K562 (cell line): ENCODE measurements around the gene FOXO3. TPM values are rescaled to one million over a fixed set of nuclear protein-coding genes. Genes with fewer than 3 reads are reported as not detected.

Source experiments
- ATAC-seq: fragments of 200-7000 bp; cut with Tn5 transposase; 3 replicates; pipeline ENCODE4 v1.9.1; 2020; ENCODE audit warnings: moderate library complexity
- BruUV-seq: library from RNA; stranded (reverse); fragments of 400-500 nt; replicated peaks from 2 replicates; lab custom pipeline; 2021; lab: Mats Ljungman, UMichigan
- CTCF ChIA-PET: fragments of 300-600 bp; formaldehyde crosslinking; extraction: SDS; loops from one replicate; lab custom pipeline; 2021; ENCODE audit warnings: low intra/inter-chr PET ratio; lab: Yijun Ruan, JAX
- POLR2A ChIA-PET: fragments of 300-600, 350-650 bp; sonication (Branson Sonifier 250); formaldehyde crosslinking; extraction: SDS; loops from one replicate; lab custom pipeline; 2021; ENCODE audit warnings: antibody characterized with exemption, inconsistent platforms; lab: Yijun Ruan, JAX
- DNase-seq, 4 experiments: peaks; one replicate each; pipeline versions ENCODE4 v3.0.0 to v3.0.0-alpha.2; 2011 to 2018; ENCODE audit warnings: low spot score in 3 of 4, mixed read lengths in 3 of 4; ENCODE audit errors: extremely low read depth in 1 of 4
- FAIRE-seq: peaks from 2 replicates; lab custom pipeline; 2011; peaks lifted over from hg19 to GRCh38; lab: Jason Lieb, UNC
- H2AFZ ChIP-seq: 2 replicates; pipeline ENCODE4 v1.6.0; 2011; ENCODE audit warnings: low read depth, low read length, control low read depth, inconsistent platforms
- H3K27ac ChIP-seq: fragments of 200-600 bp; 3 replicates; pipeline ENCODE4 v1.8.0; 2011; ENCODE audit warnings: low read depth, mild to moderate bottlenecking, control low read depth, inconsistent platforms, low read length, moderate library complexity, mixed read lengths; ENCODE audit errors: extremely low read depth
- H3K27me3 ChIP-seq, 2 experiments: fragments of 300-600 bp in 1 of 2; 2 replicates in 1 of 2; 3 replicates in 1 of 2; pipeline versions ENCODE4 v1.6.0 to v1.8.0; 2011; ENCODE audit warnings: inconsistent platforms in 2 of 2, low read length in 2 of 2, mild to moderate bottlenecking in 1 of 2, mixed read lengths in 1 of 2, moderate library complexity in 1 of 2; ENCODE audit not compliant: control insufficient read depth in 2 of 2, insufficient read depth in 2 of 2
- H3K36me3 ChIP-seq: fragments of 300-600 bp; 3 replicates; pipeline ENCODE4 v1.8.0; 2011; ENCODE audit warnings: mild to moderate bottlenecking, low read length, inconsistent platforms; ENCODE audit not compliant: control insufficient read depth, insufficient read depth
- H3K4me1 ChIP-seq, 2 experiments: fragments of 200-600 bp in 1 of 2; replicated peaks in 1 of 2; 2 replicates in 1 of 2; 3 replicates in 1 of 2; pipeline versions ENCODE4 v1.5.1 to v1.8.0; 2011; ENCODE audit warnings: inconsistent platforms in 2 of 2, low read length in 2 of 2, mild to moderate bottlenecking in 1 of 2, mixed read lengths in 1 of 2, moderate library complexity in 1 of 2; ENCODE audit not compliant: control insufficient read depth in 2 of 2, insufficient read depth in 2 of 2
- H3K4me2 ChIP-seq: 2 replicates; pipeline ENCODE4 v1.6.1; 2011; ENCODE audit warnings: low read length, control low read depth, inconsistent platforms, mixed read lengths; ENCODE audit not compliant: insufficient read depth
- H3K4me3 ChIP-seq: fragments of 200-600 bp; sonication (generic), shearing (Covaris generic); 2 replicates; pipeline ENCODE4 v1.5.1; 2016; ENCODE audit warnings: control low read depth, inconsistent platforms
- H3K79me2 ChIP-seq: fragments of 200-600 bp; 3 replicates; pipeline ENCODE4 v1.8.0; 2011; ENCODE audit warnings: low read length, inconsistent platforms; ENCODE audit not compliant: control insufficient read depth, insufficient read depth
- H3K9ac ChIP-seq, 2 experiments: 2 replicates each; pipeline versions ENCODE4 v1.6.0 to v1.6.1; 2011; ENCODE audit warnings: low read depth in 2 of 2, low read length in 2 of 2, control low read depth in 1 of 2, inconsistent platforms in 1 of 2, mild to moderate bottlenecking in 1 of 2, mixed read lengths in 1 of 2; ENCODE audit not compliant: insufficient read depth in 1 of 2
- H3K9me1 ChIP-seq: one replicate; pipeline ENCODE4 v1.6.0; 2011; ENCODE audit warnings: inconsistent platforms, mild to moderate bottlenecking, low read length, moderate library complexity; ENCODE audit not compliant: control insufficient read depth, insufficient read depth
- H3K9me3 ChIP-seq: replicated peaks from 2 replicates; pipeline ENCODE4 v1.5.1; 2011; ENCODE audit warnings: low read depth, low read length, inconsistent platforms; ENCODE audit not compliant: control insufficient read depth, insufficient read depth
- H4K20me1 ChIP-seq: replicated peaks from 2 replicates; pipeline ENCODE4 v1.6.1; 2011; ENCODE audit warnings: low read length, inconsistent platforms, mixed read lengths; ENCODE audit not compliant: control insufficient read depth, insufficient read depth
- CBX3 ChIP-seq, 2 experiments: IDR thresholded peaks; 1 replicate in 1 of 2; 2 replicates in 1 of 2; pipeline ENCODE4 v1.6.1; 2012; ENCODE audit warnings: inconsistent platforms in 2 of 2, low read length in 2 of 2, borderline replicate concordance in 1 of 2, control low read depth in 1 of 2
- EWSR1 ChIP-seq: fragments of 450-650 bp; IDR thresholded peaks from 2 replicates; pipeline ENCODE4 v1.6.1; 2018; ENCODE audit warnings: borderline replicate concordance, mild to moderate bottlenecking, low read depth, moderate library complexity; ENCODE audit not compliant: partially characterized antibody
- HDAC8 ChIP-seq: fragments of 450-650 bp; IDR thresholded peaks from 2 replicates; pipeline ENCODE4 v1.6.1; 2016; ENCODE audit warnings: mild to moderate bottlenecking, missing genetic modification characterization, moderate library complexity, missing compliant biosample characterization
- IRF1 ChIP-seq: sonication (generic); formaldehyde crosslinking; IDR thresholded peaks from 2 replicates; pipeline ENCODE4 v1.8.0; 2022; ENCODE audit warnings: missing genetic modification reagents, mild to moderate bottlenecking, borderline replicate concordance
- JUND ChIP-seq, 2 experiments: IDR thresholded peaks; 2 replicates in 1 of 2; 3 replicates in 1 of 2; pipeline ENCODE4 v1.6.1; 2011; ENCODE audit warnings: borderline replicate concordance in 2 of 2, low read depth in 2 of 2, low read length in 2 of 2, improper control_type of control experiment in 1 of 2, missing biosample characterization in 1 of 2, missing genetic modification characterization in 1 of 2, missing genetic modification reagents in 1 of 2
- KLF16 ChIP-seq: IDR thresholded peaks from 2 replicates; pipeline ENCODE4 v1.6.1; 2016; ENCODE audit warnings: antibody characterized with exemption
- MECOM ChIP-seq: fragments of 250-450 bp; sonication (Bioruptor Pico); IDR thresholded peaks from 2 replicates; pipeline ENCODE4 v1.8.0; 2022; ENCODE audit warnings: inconsistent platforms
- PHF21A ChIP-seq: fragments of 450-650 bp; IDR thresholded peaks from 2 replicates; pipeline ENCODE4 v1.6.1; 2017; ENCODE audit warnings: low read depth, borderline replicate concordance
- PHTF2 ChIP-seq: fragments of 250-450 bp; sonication (Bioruptor Pico); IDR thresholded peaks from 2 replicates; pipeline ENCODE4 v1.5.0; 2021; ENCODE audit warnings: mild to moderate bottlenecking
- ZNF121 ChIP-seq: sonication (generic); formaldehyde crosslinking; conservative IDR thresholded peaks from 2 replicates; pipeline ENCODE4 v1.8.0; 2022; ENCODE audit warnings: missing genetic modification reagents
- ZNF224 ChIP-seq: sonication (generic); formaldehyde crosslinking; IDR thresholded peaks from 2 replicates; pipeline ENCODE4 v1.8.0; 2022; ENCODE audit warnings: mild to moderate bottlenecking, missing genetic modification reagents
- ZNF263 ChIP-seq: sonication (generic); formaldehyde crosslinking; IDR thresholded peaks from 2 replicates; pipeline ENCODE4 v1.8.0; 2022; ENCODE audit warnings: mild to moderate bottlenecking, missing genetic modification reagents, borderline replicate concordance
- ZNF280B ChIP-seq: fragments of 250-450 bp; sonication (Bioruptor Pico); IDR thresholded peaks from 2 replicates; pipeline ENCODE4 v1.5.1; 2021; ENCODE audit warnings: mild to moderate bottlenecking
- ZSCAN29 ChIP-seq: fragments of 450-650 bp; IDR thresholded peaks from 2 replicates; pipeline ENCODE4 v1.6.1; 2017
- whole genome bisulfite sequencing: fragments of 100-300 bp; shearing (Covaris generic); methylation state at CpG from one replicate; pipeline ENCODE4 v1.1.6; 2016; ENCODE audit warnings: low coverage, mixed read lengths; ENCODE audit not compliant: insufficient coverage; ENCODE audit errors: missing lambda C conversion rate; 5-methylcytosine and 5-hydroxymethylcytosine counted together
- in situ Hi-C: fragments of 300-500 bp; cut with MboI; formaldehyde crosslinking; loops from 4 replicates; pipeline ENCODE4 v1.15.0; 2018; ENCODE audit warnings: inconsistent platforms, mixed read lengths
- intact Hi-C: fragments of 100-400 bp; cut with micrococcal nuclease; formaldehyde crosslinking; loops from 2 replicates; pipeline ENCODE4 v1.14.2; 2022
- polyA plus RNA-seq, 8 experiments: library from polyadenylated mRNA; depleted of rRNA in 4 of 8; stranded (reverse) in 5 of 8; unstranded in 3 of 8; fragments of >200 nt; fragmentation: Nextera tagmentation in 2 of 8; fragmentation: Illumina TruSeq in 1 of 8; extraction: Ambion mirVana in 2 of 8; extraction: Trizol in 1 of 8; gene quantifications; 2 replicates each; pipeline versions ENCODE4 v1.2.1 to v1.2.3, GENCODE V29; 2011 to 2014; ENCODE audit warnings: inconsistent platforms in 1 of 8, missing spikeins in 1 of 8
- total RNA-seq, 7 experiments: library from RNA; depleted of rRNA in 6 of 7; stranded (reverse); fragments of >200 nt in 6 of 7; fragmentation: Illumina TruSeq in 2 of 7; extraction: Trizol in 2 of 7; gene quantifications; 2 replicates each; pipeline versions ENCODE4 v1.2.1 to v1.2.3, GENCODE V29; 2011 to 2021; ENCODE audit warnings: low replicate concordance in 1 of 7

FOXO3 gene
- total and polyA plus RNA-seq, 9 of the 15 experiments (the other 6 are each of a cell fraction or from before 2014, with no cell fraction given), result 3.0 to 14.6 (median 6.0) TPM

GRCh38 chr6:108655806-108656651 is 95.3 kb downstream of the FOXO3 start:
- ChIA-PET CTCF (no interaction called here), POLR2A (interaction anchor here (0.6 to 0.7 kb wide), 2 partner anchors 16 to 99 kb away, joined by 3 to 5 read pairs; no protein-coding TSS in a partner anchor)
- DNase-seq (no peak), ATAC-seq (no peak), FAIRE-seq (no peak)
- no TSS peak for BruUV-seq
- 72% methylated on average over 11 of the region's 12 CpGs for WGBS
- H3K4me2 ChIP-seq, result no peak overlapping the region
- H3K9me3 ChIP-seq, result no peaks in the 10 kb centered on the region
- no peaks in the 10 kb centered on the region for H3K27me3 ChIP-seq
- in situ Hi-C loops (no loop called here), intact Hi-C loops (no loop called here)
- no peak overlapping the region for H2AFZ ChIP-seq
- no peak overlapping the region for H3K9ac ChIP-seq
- no peak overlapping the region for H3K4me3 ChIP-seq
- H3K36me3 ChIP-seq, result no peaks in the 10 kb centered on the region
- H3K9me1 ChIP-seq, result no peaks in the 10 kb centered on the region
- no peaks in the 10 kb centered on the region for H3K79me2 ChIP-seq
- no peaks in the 10 kb centered on the region for H3K4me1 ChIP-seq
- H3K27ac ChIP-seq, result no peak overlapping the region
- H4K20me1 ChIP-seq, result no peaks in the 10 kb centered on the region; the same call in 1 of the 2 replicates
- TF ChIP-seq CBX3 (IDR thresholded peaks at IDR 0.05; ENCODE audit: borderline replicate concordance in 1 of 2, low read length in 2 of 2) (no peak), ZNF224 (no peak), HDAC8 (tag) (no peak), ZNF121 (no peak), PHTF2 (CRISPR knock-in tag) (no peak), ZNF280B (CRISPR knock-in tag) (no peak), JUND (IDR thresholded peaks at IDR 0.05; ENCODE audit: borderline replicate concordance, low read depth, low read length) (no peak), JUND (tag; IDR thresholded peaks at IDR 0.05; ENCODE audit: borderline replicate concordance, low read depth, low read length) (no peak), KLF16 (no peak), EWSR1 (no peak), ZNF263 (CRISPR knock-in tag) (no peak), IRF1 (CRISPR knock-in tag) (no peak), MECOM (no peak), ZSCAN29 (no peak), PHF21A (no peak)
